PC-9 (cell line): ENCODE results near the gene ST7.

ENCODE experiments used
- CTCF ChIP-seq: fragments of 200-600 bp; sonication (generic); conservative IDR thresholded peaks from 2 replicates; pipeline ENCODE4 v1.6.1; 2017; ENCODE audit warnings: mixed run types, antibody characterized with exemption, mild to moderate bottlenecking, moderate library complexity
- EZH2 ChIP-seq: fragments of 200-600 bp; sonication (generic); IDR thresholded peaks from 2 replicates; pipeline ENCODE4 v1.8.0; 2017; ENCODE audit warnings: antibody characterized with exemption, low read depth

- TF ChIP-seq CTCF (no peak), EZH2 (no peak)
Observed at GRCh38 chr7:117277576-117277975, 324.3 kb downstream of the ST7 start.
